Measurements from ENCODE around the gene REM2. TPM values are rescaled to one million over a fixed set of nuclear protein-coding genes. Genes with fewer than 3 reads are reported as not detected.

Gene REM2
- total RNA-seq, 4 donors from 2014 or later: 1.1 TPM; not detected in 3

DNA sequence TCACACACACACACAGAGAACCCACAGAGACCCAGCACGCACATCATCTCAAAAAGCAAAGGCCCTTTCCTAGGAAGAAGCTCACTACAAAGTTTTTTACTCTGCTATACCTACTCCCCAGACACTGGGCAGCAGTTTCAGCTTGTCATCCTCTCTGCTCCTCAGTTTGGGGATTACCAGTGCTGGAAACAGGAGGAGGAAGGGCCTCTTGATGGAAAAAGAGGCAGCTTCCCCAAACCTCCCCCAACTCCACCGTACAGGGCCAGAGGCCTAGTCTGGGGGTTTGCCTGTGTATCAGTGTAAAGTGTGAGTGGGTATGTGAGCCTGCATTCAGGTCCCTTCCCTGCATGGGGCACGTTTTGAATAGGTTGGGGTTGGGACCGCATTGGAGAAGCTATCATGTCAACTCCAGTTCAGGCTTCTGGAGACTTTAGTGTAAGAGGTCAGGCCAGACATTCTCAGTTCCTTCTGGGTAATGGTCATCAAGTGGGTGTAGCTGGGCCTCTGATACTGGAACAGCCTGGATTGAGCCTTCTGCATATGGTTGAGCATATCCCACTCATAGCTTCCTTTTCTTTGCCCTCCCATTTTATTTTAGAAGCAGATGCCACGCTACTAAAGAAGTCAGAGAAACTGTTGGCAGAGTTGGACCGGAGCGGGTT lies 1.2 kb downstream of the REM2 start:
- in situ Hi-C loops (cut with MboI; ENCODE audit: low sequenced_read_pairs in 4 of 4) (no loop called here), intact Hi-C loops (cut with DNase I; ENCODE audit: low total_unique reads) (no loop called here)
- H3K4me1 ChIP-seq: peaks cover 0 to 8% of the 10 kb centered on the region in 2 donors
- ATAC-seq (no peak), DNase-seq (no peak)
- peaks cover 9 to 34% (median 26%) of the 10 kb centered on the region in 3 donors for H3K27me3 ChIP-seq
- no peaks in the 10 kb centered on the region for H3K9me3 ChIP-seq
- H3K4me3 ChIP-seq: no peak overlapping the region
- peaks cover 0 to under 1% of the 10 kb centered on the region in 2 donors for H3K36me3 ChIP-seq
- H3K27ac ChIP-seq: no peak overlapping the region
- no peak for TF ChIP-seq POLR2A (IDR thresholded peaks at IDR 0.05)
- TF ChIP-seq, protein P1, sequence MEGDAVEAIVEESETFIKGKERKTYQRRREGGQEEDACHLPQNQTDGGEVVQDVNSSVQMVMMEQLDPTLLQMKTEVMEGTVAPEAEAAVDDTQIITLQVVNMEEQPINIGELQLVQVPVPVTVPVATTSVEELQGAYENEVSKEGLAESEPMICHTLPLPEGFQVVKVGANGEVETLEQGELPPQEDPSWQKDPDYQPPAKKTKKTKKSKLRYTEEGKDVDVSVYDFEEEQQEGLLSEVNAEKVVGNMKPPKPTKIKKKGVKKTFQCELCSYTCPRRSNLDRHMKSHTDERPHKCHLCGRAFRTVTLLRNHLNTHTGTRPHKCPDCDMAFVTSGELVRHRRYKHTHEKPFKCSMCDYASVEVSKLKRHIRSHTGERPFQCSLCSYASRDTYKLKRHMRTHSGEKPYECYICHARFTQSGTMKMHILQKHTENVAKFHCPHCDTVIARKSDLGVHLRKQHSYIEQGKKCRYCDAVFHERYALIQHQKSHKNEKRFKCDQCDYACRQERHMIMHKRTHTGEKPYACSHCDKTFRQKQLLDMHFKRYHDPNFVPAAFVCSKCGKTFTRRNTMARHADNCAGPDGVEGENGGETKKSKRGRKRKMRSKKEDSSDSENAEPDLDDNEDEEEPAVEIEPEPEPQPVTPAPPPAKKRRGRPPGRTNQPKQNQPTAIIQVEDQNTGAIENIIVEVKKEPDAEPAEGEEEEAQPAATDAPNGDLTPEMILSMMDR (IDR thresholded peaks at IDR 0.05 in 4 of 5, conservative IDR thresholded peaks at IDR 0.05 in 1 of 5): no peak

DNA sequence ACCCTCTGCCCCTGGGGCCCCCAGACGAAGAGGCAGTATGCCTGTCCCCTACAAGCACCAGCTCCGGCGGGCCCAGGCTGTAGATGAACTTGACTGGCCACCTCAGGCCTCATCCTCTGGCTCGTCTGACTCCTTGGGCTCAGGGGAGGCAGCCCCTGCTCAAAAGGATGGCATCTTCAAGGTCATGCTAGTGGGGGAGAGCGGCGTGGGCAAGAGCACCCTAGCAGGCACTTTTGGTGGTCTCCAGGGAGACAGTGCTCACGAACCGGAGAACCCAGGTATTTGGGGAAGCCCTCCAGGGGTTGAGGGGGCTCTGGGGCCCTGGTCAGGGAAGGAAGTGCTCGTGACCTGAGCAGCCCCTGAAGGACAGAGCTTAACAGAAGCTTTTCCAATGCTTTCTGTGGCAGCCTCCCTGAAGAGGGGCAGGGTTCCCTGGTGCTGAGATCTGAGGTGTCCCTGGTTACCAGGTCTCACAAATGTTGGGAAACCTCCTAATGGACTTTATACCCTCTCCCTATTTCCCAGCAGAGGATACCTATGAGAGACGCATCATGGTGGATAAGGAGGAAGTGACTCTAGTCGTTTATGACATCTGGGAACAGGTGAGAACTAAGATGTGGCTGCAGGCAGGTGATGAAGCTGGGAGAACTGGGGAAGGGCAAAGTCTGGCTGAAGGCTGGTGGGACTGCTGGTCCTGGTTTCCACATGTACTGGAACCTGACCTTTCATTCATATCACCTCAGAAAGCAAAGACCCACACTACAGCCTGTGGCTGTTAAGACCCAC lies 1.9 kb downstream of the REM2 start:
- Histone ChIP-seq H3K4me3 (no peak overlapping the region), H3K4me1 (peaks cover 0 to 8% of the 10 kb centered on the region in 2 donors), H3K27me3 (peaks cover 9 to 34% (median 26%) of the 10 kb centered on the region in 3 donors), H3K27ac (no peak overlapping the region), H3K36me3 (no peaks in the 10 kb centered on the region), H3K9me3 (no peaks in the 10 kb centered on the region)
- in situ Hi-C loops (cut with MboI; ENCODE audit: low sequenced_read_pairs in 4 of 4): no loop called here
- TF ChIP-seq, protein P1 (IDR thresholded peaks at IDR 0.05 in 4 of 5, conservative IDR thresholded peaks at IDR 0.05 in 1 of 5): no peak
- no peak for TF ChIP-seq POLR2A (IDR thresholded peaks at IDR 0.05)
- intact Hi-C loops (cut with DNase I; ENCODE audit: low total_unique reads): no loop called here
- no peak for ATAC-seq
- DNase-seq: no peak

DNA sequence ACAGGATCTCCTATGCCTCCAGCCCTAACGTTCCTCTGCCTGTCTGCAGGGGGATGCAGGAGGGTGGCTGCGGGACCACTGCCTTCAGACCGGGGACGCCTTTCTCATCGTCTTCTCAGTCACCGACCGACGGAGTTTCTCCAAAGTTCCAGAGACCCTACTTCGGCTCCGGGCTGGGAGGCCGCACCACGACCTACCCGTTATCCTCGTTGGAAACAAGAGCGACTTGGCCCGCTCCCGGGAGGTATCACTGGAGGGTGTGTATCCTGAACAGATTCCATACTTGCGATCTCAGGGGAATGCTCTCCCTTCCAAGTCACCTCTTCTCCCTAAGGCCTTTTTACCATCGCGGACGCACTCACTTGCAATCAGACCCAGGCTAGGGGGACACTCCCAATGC lies 3.0 kb downstream of the REM2 start:
- H3K36me3 ChIP-seq: no peaks in the 10 kb centered on the region
- no peak for TF ChIP-seq POLR2A (IDR thresholded peaks at IDR 0.05)
- TF ChIP-seq, protein P1 (IDR thresholded peaks at IDR 0.05 in 4 of 5, conservative IDR thresholded peaks at IDR 0.05 in 1 of 5): no peak
- H3K27me3 ChIP-seq: peaks cover 9 to 34% (median 26%) of the 10 kb centered on the region in 3 donors
- intact Hi-C loops (cut with DNase I; ENCODE audit: low total_unique reads) (no loop called here), in situ Hi-C loops (cut with MboI; ENCODE audit: low sequenced_read_pairs in 4 of 4) (no loop called here)
- DNase-seq (no peak), ATAC-seq (no peak)
- no peaks in the 10 kb centered on the region for H3K9me3 ChIP-seq
- H3K4me3 ChIP-seq: no peak overlapping the region
- H3K27ac ChIP-seq: no peak overlapping the region
- H3K4me1 ChIP-seq: peaks cover 0 to 8% of the 10 kb centered on the region in 2 donors

DNA sequence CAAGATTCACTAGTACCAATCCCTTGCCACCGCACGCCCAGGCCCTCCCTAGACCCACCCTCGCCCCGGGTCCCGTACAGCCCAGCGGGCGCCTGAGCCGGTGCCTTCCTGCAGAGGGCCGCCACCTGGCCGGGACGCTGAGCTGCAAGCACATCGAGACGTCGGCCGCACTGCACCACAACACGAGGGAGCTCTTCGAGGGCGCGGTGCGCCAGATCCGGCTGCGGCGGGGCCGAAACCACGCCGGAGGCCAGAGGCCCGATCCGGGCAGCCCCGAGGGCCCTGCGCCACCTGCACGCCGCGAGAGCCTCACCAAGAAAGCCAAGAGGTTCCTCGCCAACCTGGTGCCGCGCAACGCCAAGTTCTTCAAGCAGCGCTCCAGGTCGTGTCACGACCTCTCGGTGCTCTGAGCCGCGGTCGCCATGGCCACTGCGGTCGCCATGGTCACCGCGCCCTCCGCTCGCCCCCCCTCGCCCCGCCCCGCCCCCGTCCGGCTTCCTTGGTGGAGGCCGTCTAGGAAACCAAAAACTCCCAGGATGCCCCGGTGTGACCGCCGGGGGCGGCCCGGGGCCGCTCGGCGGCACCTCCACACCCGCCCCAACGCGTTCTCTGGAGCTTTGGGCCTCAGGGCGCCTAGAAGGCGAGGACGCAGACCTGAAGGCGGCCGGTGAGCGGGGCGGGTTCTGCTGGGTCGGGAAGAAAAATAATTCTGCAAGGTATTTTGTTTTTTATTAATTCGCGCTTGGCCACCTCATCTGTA lies 3.7 kb downstream of the REM2 start:
- in situ Hi-C loops (cut with MboI; ENCODE audit: low sequenced_read_pairs in 4 of 4): no loop called here
- DNase-seq: peak in 1 of 2 donors; percentile 14
- intact Hi-C loops (cut with DNase I; ENCODE audit: low total_unique reads): no loop called here
- no peaks in the 10 kb centered on the region for H3K9me3 ChIP-seq
- H3K27ac ChIP-seq: no peak overlapping the region
- H3K36me3 ChIP-seq: no peaks in the 10 kb centered on the region
- H3K4me3 ChIP-seq: peak overlapping the region; percentile 52 to 65 (median 58)
- H3K4me1 ChIP-seq: peaks cover 0 to 8% of the 10 kb centered on the region in 2 donors
- H3K27me3 ChIP-seq: peaks cover 9 to 34% (median 26%) of the 10 kb centered on the region in 3 donors
- peak; percentile 37 to 51 for ATAC-seq
- TF ChIP-seq, protein P1 (IDR thresholded peaks at IDR 0.05 in 4 of 5, conservative IDR thresholded peaks at IDR 0.05 in 1 of 5): no peak
- no peak for TF ChIP-seq POLR2A (IDR thresholded peaks at IDR 0.05)
